Effector memory CD4-positive, alpha-beta T cell (primary cell): ENCODE measurements around the gene KPTN.

Source experiments
- DNase-seq, 3 donors: peaks; one replicate each; pipeline ENCODE4 v3.0.0-alpha.2; 2020
- H3K27ac ChIP-seq: 2 replicates; pipeline ENCODE4 v1.7.0; 2013; ENCODE audit warnings: mild to moderate bottlenecking, low read length, moderate library complexity; ENCODE audit not compliant: insufficient read depth, poor library complexity, severe bottlenecking
- H3K27me3 ChIP-seq: replicated peaks from 2 replicates; pipeline ENCODE4 v1.7.0; 2013; ENCODE audit warnings: mild to moderate bottlenecking, low read length; ENCODE audit not compliant: insufficient read depth, control insufficient read depth, poor library complexity, severe bottlenecking
- H3K36me3 ChIP-seq: 2 replicates; pipeline ENCODE4 v1.7.0; 2013; ENCODE audit warnings: mild to moderate bottlenecking, low read length, moderate library complexity; ENCODE audit not compliant: control insufficient read depth, insufficient read depth
- H3K4me1 ChIP-seq: 2 replicates; pipeline ENCODE4 v1.7.0; 2013; ENCODE audit warnings: low read length, mild to moderate bottlenecking; ENCODE audit not compliant: control insufficient read depth, insufficient read depth, poor library complexity, severe bottlenecking
- H3K4me3 ChIP-seq: 2 replicates; pipeline ENCODE4 v1.7.0; 2013; ENCODE audit warnings: low read length, low read depth, mild to moderate bottlenecking; ENCODE audit not compliant: insufficient read depth, poor library complexity, severe bottlenecking
- H3K9me3 ChIP-seq: 2 replicates; pipeline ENCODE4 v1.7.0; 2013; ENCODE audit warnings: mild to moderate bottlenecking, low read length, moderate library complexity; ENCODE audit not compliant: control insufficient read depth

Gene KPTN

GRCh38 chr19:47450478-47450877, 33.5 kb downstream of the KPTN start:
- peaks cover 16% of the 10 kb centered on the region for H3K27me3 ChIP-seq
- H3K9me3 ChIP-seq, result no peaks in the 10 kb centered on the region
- H3K27ac ChIP-seq, result no peak overlapping the region
- H3K4me3 ChIP-seq, result no peak overlapping the region
- DNase-seq, result no peak
- H3K4me1 ChIP-seq, result peaks cover 28% of the 10 kb centered on the region
- no peaks in the 10 kb centered on the region for H3K36me3 ChIP-seq

- Histone ChIP-seq H3K27ac (no peak overlapping the region), H3K9me3 (no peaks in the 10 kb centered on the region), H3K27me3 (peaks cover 19% of the 10 kb centered on the region), H3K4me3 (no peak overlapping the region), H3K4me1 (peaks cover 45% of the 10 kb centered on the region), H3K36me3 (no peaks in the 10 kb centered on the region)
- DNase-seq, result no peak
Observed at GRCh38 chr19:47448360-47448727, 35.7 kb downstream of the KPTN start.

- H3K36me3 ChIP-seq, result no peaks in the 10 kb centered on the region
- H3K9me3 ChIP-seq, result no peaks in the 10 kb centered on the region
- peak in 2 of 3 donors; percentile 33 to 43 for DNase-seq
- peak overlapping the region; percentile 10 for H3K4me3 ChIP-seq
- no peak overlapping the region for H3K27ac ChIP-seq
- peaks cover 45% of the 10 kb centered on the region for H3K4me1 ChIP-seq
- H3K27me3 ChIP-seq, result peaks cover 24% of the 10 kb centered on the region
Observed at GRCh38 chr19:47447470-47448359, 36.3 kb downstream of the KPTN start.

GRCh38 chr19:47446534-47447469, 37.2 kb downstream of the KPTN start:
- H3K4me1 ChIP-seq, result peaks cover 45% of the 10 kb centered on the region
- H3K27me3 ChIP-seq, result peaks cover 31% of the 10 kb centered on the region
- DNase-seq, result no peak

GRCh38 chr19:47445937-47446402, 38.0 kb downstream of the KPTN start:
- Histone ChIP-seq H3K9me3 (no peaks in the 10 kb centered on the region), H3K4me1 (peaks cover 45% of the 10 kb centered on the region), H3K36me3 (no peaks in the 10 kb centered on the region), H3K4me3 (peak overlapping the region; percentile 4), H3K27me3 (peaks cover 31% of the 10 kb centered on the region), H3K27ac (no peak overlapping the region)
- DNase-seq, result peak; percentile 35 to 49 (median 40)

More at GRCh38 chr19:47446534-47447469, 37.2 kb downstream of the KPTN start:
- H3K27ac ChIP-seq, result no peak overlapping the region
- H3K36me3 ChIP-seq, result no peaks in the 10 kb centered on the region
- no peaks in the 10 kb centered on the region for H3K9me3 ChIP-seq
- H3K4me3 ChIP-seq, result no peak overlapping the region

- Histone ChIP-seq H3K36me3 (no peaks in the 10 kb centered on the region), H3K27ac (no peak overlapping the region), H3K9me3 (no peaks in the 10 kb centered on the region), H3K27me3 (peaks cover 31% of the 10 kb centered on the region), H3K4me1 (peaks cover 45% of the 10 kb centered on the region), H3K4me3 (peak overlapping the region; percentile 4)
- DNase-seq, result no peak
Observed at GRCh38 chr19:47445527-47445926, 38.5 kb downstream of the KPTN start.

- Histone ChIP-seq H3K4me1 (peaks cover 45% of the 10 kb centered on the region), H3K9me3 (no peaks in the 10 kb centered on the region), H3K36me3 (no peaks in the 10 kb centered on the region), H3K27me3 (peaks cover 31% of the 10 kb centered on the region), H3K27ac (no peak overlapping the region), H3K4me3 (no peak overlapping the region)
- peak in 1 of 3 donors; percentile 19 for DNase-seq
Observed at GRCh38 chr19:47444388-47444821, 39.6 kb downstream of the KPTN start.

- H3K9me3 ChIP-seq, result no peaks in the 10 kb centered on the region
- peaks cover 31% of the 10 kb centered on the region for H3K27me3 ChIP-seq
- no peak overlapping the region for H3K27ac ChIP-seq
- DNase-seq, result no peak
- peaks cover 45% of the 10 kb centered on the region for H3K4me1 ChIP-seq
- no peak overlapping the region for H3K4me3 ChIP-seq
- no peaks in the 10 kb centered on the region for H3K36me3 ChIP-seq
Observed at GRCh38 chr19:47443331-47443730, 40.7 kb downstream of the KPTN start.

GRCh38 chr19:47438793-47439220, 45.2 kb downstream of the KPTN start:
- no peak for DNase-seq
- H3K27ac ChIP-seq, result no peak overlapping the region
- peaks cover 15% of the 10 kb centered on the region for H3K27me3 ChIP-seq

More at GRCh38 chr19:47438793-47439220, 45.2 kb downstream of the KPTN start:
- Histone ChIP-seq H3K9me3 (no peaks in the 10 kb centered on the region), H3K36me3 (no peaks in the 10 kb centered on the region), H3K4me3 (no peak overlapping the region), H3K4me1 (peaks cover 3% of the 10 kb centered on the region)
